ENCODE data around the gene JADE2.
A peak's percentile ranks its signal among the peaks of the same experiment; 100 is the strongest.

The JADE2 gene

DNA sequence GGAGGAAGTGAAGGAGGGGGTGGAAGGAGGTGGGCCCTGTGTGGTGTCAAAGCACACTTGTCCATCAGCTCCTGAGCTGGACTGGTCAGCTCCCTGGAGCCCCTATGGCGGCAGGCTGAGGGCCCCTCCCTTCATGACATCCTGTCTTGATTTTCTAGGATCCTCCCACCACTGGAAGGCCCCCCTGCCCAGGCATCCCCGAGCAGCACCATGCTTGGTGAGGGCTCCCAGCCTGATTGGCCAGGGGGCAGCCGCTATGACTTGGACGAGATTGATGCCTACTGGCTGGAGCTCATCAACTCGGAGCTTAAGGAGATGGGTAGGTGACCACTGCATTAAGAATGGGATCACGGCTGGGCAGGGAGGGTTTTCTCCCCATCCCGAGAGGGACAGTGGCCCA, 34.2 kb downstream of the JADE2 start:
- TF ChIP-seq ZFP3 (CRISPR knock-in tag; IDR thresholded peaks at IDR 0.05) (no peak), ZNF8 (CRISPR knock-in tag; IDR thresholded peaks at IDR 0.05) (no peak), CSDC2 (CRISPR knock-in tag; IDR thresholded peaks at IDR 0.05) (no peak), TOX (CRISPR knock-in tag; IDR thresholded peaks at IDR 0.05; ENCODE audit: borderline replicate concordance) (no peak), ZNF70 (CRISPR knock-in tag; IDR thresholded peaks at IDR 0.05) (no peak), RARB (CRISPR knock-in tag; IDR thresholded peaks at IDR 0.05) (no peak), GLIS3 (CRISPR knock-in tag; IDR thresholded peaks at IDR 0.05) (no peak), ARNTL (CRISPR knock-in tag; IDR thresholded peaks at IDR 0.05; ENCODE audit: borderline replicate concordance, low read depth) (no peak), ISL1 (CRISPR knock-in tag; IDR thresholded peaks at IDR 0.05) (no peak), ZC3H10 (CRISPR knock-in tag; IDR thresholded peaks at IDR 0.05) (no peak), SNAI2 (CRISPR knock-in tag; IDR thresholded peaks at IDR 0.05) (no peak), ZNF565 (CRISPR knock-in tag; conservative IDR thresholded peaks at IDR 0.05; ENCODE audit: low read depth) (no peak)
- TF ChIP-seq, protein P1, sequence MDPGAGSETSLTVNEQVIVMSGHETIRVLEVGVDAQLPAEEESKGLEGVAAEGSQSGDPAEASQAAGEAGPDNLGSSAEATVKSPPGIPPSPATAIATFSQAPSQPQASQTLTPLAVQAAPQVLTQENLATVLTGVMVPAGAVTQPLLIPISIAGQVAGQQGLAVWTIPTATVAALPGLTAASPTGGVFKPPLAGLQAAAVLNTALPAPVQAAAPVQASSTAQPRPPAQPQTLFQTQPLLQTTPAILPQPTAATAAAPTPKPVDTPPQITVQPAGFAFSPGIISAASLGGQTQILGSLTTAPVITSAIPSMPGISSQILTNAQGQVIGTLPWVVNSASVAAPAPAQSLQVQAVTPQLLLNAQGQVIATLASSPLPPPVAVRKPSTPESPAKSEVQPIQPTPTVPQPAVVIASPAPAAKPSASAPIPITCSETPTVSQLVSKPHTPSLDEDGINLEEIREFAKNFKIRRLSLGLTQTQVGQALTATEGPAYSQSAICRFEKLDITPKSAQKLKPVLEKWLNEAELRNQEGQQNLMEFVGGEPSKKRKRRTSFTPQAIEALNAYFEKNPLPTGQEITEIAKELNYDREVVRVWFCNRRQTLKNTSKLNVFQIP (CRISPR knock-in tag; IDR thresholded peaks at IDR 0.05; ENCODE audit: borderline replicate concordance, low read depth), result no peak
- TF ChIP-seq, protein P2, sequence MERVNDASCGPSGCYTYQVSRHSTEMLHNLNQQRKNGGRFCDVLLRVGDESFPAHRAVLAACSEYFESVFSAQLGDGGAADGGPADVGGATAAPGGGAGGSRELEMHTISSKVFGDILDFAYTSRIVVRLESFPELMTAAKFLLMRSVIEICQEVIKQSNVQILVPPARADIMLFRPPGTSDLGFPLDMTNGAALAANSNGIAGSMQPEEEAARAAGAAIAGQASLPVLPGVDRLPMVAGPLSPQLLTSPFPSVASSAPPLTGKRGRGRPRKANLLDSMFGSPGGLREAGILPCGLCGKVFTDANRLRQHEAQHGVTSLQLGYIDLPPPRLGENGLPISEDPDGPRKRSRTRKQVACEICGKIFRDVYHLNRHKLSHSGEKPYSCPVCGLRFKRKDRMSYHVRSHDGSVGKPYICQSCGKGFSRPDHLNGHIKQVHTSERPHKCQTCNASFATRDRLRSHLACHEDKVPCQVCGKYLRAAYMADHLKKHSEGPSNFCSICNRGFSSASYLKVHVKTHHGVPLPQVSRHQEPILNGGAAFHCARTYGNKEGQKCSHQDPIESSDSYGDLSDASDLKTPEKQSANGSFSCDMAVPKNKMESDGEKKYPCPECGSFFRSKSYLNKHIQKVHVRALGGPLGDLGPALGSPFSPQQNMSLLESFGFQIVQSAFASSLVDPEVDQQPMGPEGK (CRISPR knock-in tag; IDR thresholded peaks at IDR 0.05; ENCODE audit: borderline replicate concordance), result no peak
- TF ChIP-seq, protein P3, sequence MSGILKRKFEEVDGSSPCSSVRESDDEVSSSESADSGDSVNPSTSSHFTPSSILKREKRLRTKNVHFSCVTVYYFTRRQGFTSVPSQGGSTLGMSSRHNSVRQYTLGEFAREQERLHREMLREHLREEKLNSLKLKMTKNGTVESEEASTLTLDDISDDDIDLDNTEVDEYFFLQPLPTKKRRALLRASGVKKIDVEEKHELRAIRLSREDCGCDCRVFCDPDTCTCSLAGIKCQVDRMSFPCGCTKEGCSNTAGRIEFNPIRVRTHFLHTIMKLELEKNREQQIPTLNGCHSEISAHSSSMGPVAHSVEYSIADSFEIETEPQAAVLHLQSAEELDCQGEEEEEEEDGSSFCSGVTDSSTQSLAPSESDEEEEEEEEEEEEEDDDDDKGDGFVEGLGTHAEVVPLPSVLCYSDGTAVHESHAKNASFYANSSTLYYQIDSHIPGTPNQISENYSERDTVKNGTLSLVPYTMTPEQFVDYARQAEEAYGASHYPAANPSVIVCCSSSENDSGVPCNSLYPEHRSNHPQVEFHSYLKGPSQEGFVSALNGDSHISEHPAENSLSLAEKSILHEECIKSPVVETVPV (CRISPR knock-in tag; IDR thresholded peaks at IDR 0.05), result no peak
- TF ChIP-seq, protein P4, sequence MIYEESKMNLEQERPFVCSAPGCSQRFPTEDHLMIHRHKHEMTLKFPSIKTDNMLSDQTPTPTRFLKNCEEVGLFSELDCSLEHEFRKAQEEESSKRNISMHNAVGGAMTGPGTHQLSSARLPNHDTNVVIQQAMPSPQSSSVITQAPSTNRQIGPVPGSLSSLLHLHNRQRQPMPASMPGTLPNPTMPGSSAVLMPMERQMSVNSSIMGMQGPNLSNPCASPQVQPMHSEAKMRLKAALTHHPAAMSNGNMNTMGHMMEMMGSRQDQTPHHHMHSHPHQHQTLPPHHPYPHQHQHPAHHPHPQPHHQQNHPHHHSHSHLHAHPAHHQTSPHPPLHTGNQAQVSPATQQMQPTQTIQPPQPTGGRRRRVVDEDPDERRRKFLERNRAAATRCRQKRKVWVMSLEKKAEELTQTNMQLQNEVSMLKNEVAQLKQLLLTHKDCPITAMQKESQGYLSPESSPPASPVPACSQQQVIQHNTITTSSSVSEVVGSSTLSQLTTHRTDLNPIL (CRISPR knock-in tag; IDR thresholded peaks at IDR 0.05; ENCODE audit: low read depth), result no peak
- TF ChIP-seq, protein P5, sequence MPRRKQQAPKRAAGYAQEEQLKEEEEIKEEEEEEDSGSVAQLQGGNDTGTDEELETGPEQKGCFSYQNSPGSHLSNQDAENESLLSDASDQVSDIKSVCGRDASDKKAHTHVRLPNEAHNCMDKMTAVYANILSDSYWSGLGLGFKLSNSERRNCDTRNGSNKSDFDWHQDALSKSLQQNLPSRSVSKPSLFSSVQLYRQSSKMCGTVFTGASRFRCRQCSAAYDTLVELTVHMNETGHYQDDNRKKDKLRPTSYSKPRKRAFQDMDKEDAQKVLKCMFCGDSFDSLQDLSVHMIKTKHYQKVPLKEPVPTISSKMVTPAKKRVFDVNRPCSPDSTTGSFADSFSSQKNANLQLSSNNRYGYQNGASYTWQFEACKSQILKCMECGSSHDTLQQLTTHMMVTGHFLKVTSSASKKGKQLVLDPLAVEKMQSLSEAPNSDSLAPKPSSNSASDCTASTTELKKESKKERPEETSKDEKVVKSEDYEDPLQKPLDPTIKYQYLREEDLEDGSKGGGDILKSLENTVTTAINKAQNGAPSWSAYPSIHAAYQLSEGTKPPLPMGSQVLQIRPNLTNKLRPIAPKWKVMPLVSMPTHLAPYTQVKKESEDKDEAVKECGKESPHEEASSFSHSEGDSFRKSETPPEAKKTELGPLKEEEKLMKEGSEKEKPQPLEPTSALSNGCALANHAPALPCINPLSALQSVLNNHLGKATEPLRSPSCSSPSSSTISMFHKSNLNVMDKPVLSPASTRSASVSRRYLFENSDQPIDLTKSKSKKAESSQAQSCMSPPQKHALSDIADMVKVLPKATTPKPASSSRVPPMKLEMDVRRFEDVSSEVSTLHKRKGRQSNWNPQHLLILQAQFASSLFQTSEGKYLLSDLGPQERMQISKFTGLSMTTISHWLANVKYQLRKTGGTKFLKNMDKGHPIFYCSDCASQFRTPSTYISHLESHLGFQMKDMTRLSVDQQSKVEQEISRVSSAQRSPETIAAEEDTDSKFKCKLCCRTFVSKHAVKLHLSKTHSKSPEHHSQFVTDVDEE (CRISPR knock-in tag; IDR thresholded peaks at IDR 0.05), result no peak
- no peak for ATAC-seq

DNA sequence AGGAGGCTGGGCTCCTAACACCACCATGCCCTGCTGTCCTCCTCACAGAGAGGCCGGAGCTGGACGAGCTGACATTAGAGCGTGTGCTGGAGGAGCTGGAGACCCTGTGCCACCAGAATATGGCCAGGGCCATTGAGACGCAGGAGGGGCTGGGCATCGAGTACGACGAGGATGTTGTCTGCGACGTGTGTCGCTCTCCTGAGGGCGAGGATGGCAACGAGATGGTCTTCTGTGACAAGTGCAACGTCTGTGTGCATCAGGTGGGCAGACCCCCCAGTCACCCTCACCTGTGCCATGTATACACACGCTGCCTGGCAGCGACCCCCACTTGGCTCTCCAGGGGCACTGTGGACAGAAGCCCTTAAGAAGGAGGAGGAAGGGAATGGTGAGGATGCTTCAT, 35.2 kb downstream of the JADE2 start:
- no peak for TF ChIP-seq TCF4 (CRISPR knock-in tag; IDR thresholded peaks at IDR 0.05; ENCODE audit: borderline replicate concordance)
- TF ChIP-seq BACH2 (CRISPR knock-in tag; IDR thresholded peaks at IDR 0.05; ENCODE audit: borderline replicate concordance), result no peak
- no peak for TF ChIP-seq PPARA (CRISPR knock-in tag; IDR thresholded peaks at IDR 0.05; ENCODE audit: borderline replicate concordance)
- no peak for TF ChIP-seq CSDC2 (CRISPR knock-in tag; IDR thresholded peaks at IDR 0.05)
- TF ChIP-seq GLIS3 (CRISPR knock-in tag; IDR thresholded peaks at IDR 0.05), result no peak
- no peak for ATAC-seq

DNA sequence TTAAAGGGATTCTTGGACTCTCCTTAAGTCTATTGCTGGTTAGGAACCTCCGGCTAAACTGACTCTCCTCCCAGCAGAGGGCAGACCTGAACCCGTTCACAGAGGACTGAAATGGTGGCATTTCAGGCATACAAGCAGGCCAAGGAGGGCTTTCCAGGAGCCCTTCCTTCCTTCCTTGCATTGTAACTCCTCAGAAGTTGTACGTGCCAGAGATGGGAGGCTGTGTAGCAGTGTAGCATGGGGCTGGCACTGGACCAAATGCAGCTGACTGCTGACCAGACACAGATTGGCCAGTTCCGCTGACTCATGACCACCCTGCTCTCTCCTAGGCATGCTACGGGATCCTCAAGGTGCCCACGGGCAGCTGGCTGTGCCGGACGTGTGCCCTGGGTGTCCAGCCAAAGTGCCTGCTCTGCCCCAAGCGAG, 36.4 kb downstream of the JADE2 start:
- ATAC-seq, result peak; percentile 90

More for the DNA sequence above, 36.4 kb downstream of the JADE2 start:
- TF ChIP-seq ISL1 (CRISPR knock-in tag; IDR thresholded peaks at IDR 0.05) (no peak), ZFP30 (CRISPR knock-in tag; IDR thresholded peaks at IDR 0.05) (no peak), ZFP3 (CRISPR knock-in tag; IDR thresholded peaks at IDR 0.05) (peak; percentile 92)
- TF ChIP-seq, protein P2 (CRISPR knock-in tag; IDR thresholded peaks at IDR 0.05; ENCODE audit: borderline replicate concordance), result no peak

All from SK-N-SH treated with all-trans-retinoic acid at 6 μM for 48 hours (cell line).